Bronchial epithelial cell (primary cell): ENCODE data around the gene MRPL54. TPM values are rescaled to one million over a fixed set of nuclear protein-coding genes. Genes with fewer than 3 reads are reported as not detected.
A peak's percentile ranks its signal among the peaks of the same experiment; 100 is the strongest.

Experiments used
- DNase-seq: peaks from one replicate; pipeline ENCODE4 v3.0.0-alpha.2; 2010; ENCODE audit warnings: low read depth
- FAIRE-seq: peaks from 2 replicates; lab custom pipeline; 2011; peaks lifted over from hg19 to GRCh38; lab: Jason Lieb, UNC
- H3K27me3 ChIP-seq: 2 replicates; pipeline ENCODE4 v1.5.1; 2011; ENCODE audit warnings: low read length; ENCODE audit not compliant: control insufficient read depth, insufficient read depth
- H3K36me3 ChIP-seq: 2 replicates; pipeline ENCODE4 v1.5.1; 2011; ENCODE audit warnings: low read length; ENCODE audit not compliant: control insufficient read depth, insufficient read depth
- H3K4me3 ChIP-seq: 2 replicates; pipeline ENCODE4 v1.5.1; 2011; ENCODE audit warnings: mild to moderate bottlenecking, low read depth, low read length, control low read depth
- CTCF ChIP-seq: IDR thresholded peaks from 2 replicates; pipeline ENCODE4 v1.5.1; 2011; ENCODE audit warnings: mild to moderate bottlenecking, moderate library complexity, low read length, control low read depth, inconsistent platforms; ENCODE audit not compliant: insufficient read depth, severe bottlenecking
- total RNA-seq: library from RNA; depleted of rRNA; stranded (reverse); fragments of >200 nt; gene quantifications from 2 replicates; pipeline ENCODE4 v1.2.1, GENCODE V29; 2014

The MRPL54 gene
- 84.8 and 87.3 TPM in 2 replicates for total RNA-seq

GRCh38 chr19:3762501-3763459 is at the start of gene MRPL54:
TSS of gene MRPL54 (plus strand) at chr19:3762682. CDS start at chr19:3762701, 19 bp downstream.
- H3K36me3 ChIP-seq = peaks cover 16% of the 10 kb centered on the region
- FAIRE-seq = peak; percentile 28

GRCh38 chr19:3716147-3716668 is 46.3 kb upstream of the MRPL54 start:
- Histone ChIP-seq H3K4me3 (no peak overlapping the region), H3K27me3 (no peaks in the 10 kb centered on the region), H3K36me3 (no peaks in the 10 kb centered on the region)
- DNase-seq = no peak
- TF ChIP-seq CTCF = no peak
- no peak for FAIRE-seq

More at GRCh38 chr19:3762501-3763459, at the start of gene MRPL54:
- Histone ChIP-seq H3K27me3 (no peaks in the 10 kb centered on the region), H3K4me3 (peak within 1 kb of the TSS; percentile 99)
- TF ChIP-seq CTCF = no peak
- DNase-seq = peak; percentile 96

GRCh38 chr19:3719868-3720267 is 42.6 kb upstream of the MRPL54 start:
- DNase-seq (no peak), FAIRE-seq (no peak)
- Histone ChIP-seq H3K4me3 (no peak overlapping the region), H3K27me3 (peaks cover 2% of the 10 kb centered on the region), H3K36me3 (no peaks in the 10 kb centered on the region)
- no peak for TF ChIP-seq CTCF

- no peak for TF ChIP-seq CTCF
- peaks cover 2% of the 10 kb centered on the region for H3K27me3 ChIP-seq
- no peak overlapping the region for H3K4me3 ChIP-seq
- peak; percentile 40 for FAIRE-seq
- no peak for DNase-seq
- no peaks in the 10 kb centered on the region for H3K36me3 ChIP-seq
Measured at GRCh38 chr19:3720349-3720917, 42.0 kb upstream of the MRPL54 start.

GRCh38 chr19:3721131-3721886 is 41.2 kb upstream of the MRPL54 start:
- no peaks in the 10 kb centered on the region for H3K36me3 ChIP-seq
- DNase-seq (peak; percentile 38), FAIRE-seq (no peak)
- peaks cover 2% of the 10 kb centered on the region for H3K27me3 ChIP-seq
- no peak for TF ChIP-seq CTCF
- no peak overlapping the region for H3K4me3 ChIP-seq
